WTC11 (cell line): ENCODE data around the gene CACNA2D1. TPM values are rescaled to one million over a fixed set of nuclear protein-coding genes. Genes with fewer than 3 reads are reported as not detected.

Source experiments
- ATAC-seq: fragments of 200-7000 bp; cut with Tn5 transposase; 2 replicates; pipeline ENCODE4 v1.10.0; 2021; ENCODE audit warnings: mild to moderate bottlenecking, moderate library complexity
- CTCF ChIA-PET: fragments of 300-600 bp; sonication (Branson Sonifier 250); formaldehyde crosslinking; loops from one replicate; lab custom pipeline; 2021; ENCODE audit warnings: antibody characterized with exemption; lab: Charles Lee
- POLR2A ChIA-PET: fragments of 350-600 bp; sonication (Branson Sonifier 250); formaldehyde crosslinking; loops from one replicate; lab custom pipeline; 2021; ENCODE audit warnings: antibody characterized with exemption; lab: Charles Lee
- DNase-seq: peaks from one replicate; pipeline ENCODE4 v3.0.0; 2021; ENCODE audit warnings: low spot score
- H3K27ac Mint-ChIP-seq: 2 replicates; pipeline ENCODE4 v1.8.0; 2021; ENCODE audit warnings: mixed read lengths
- H3K27me3 Mint-ChIP-seq: 2 replicates; pipeline ENCODE4 v1.8.0; 2021; ENCODE audit warnings: low read depth, mild to moderate bottlenecking, moderate library complexity, mixed read lengths
- H3K36me3 Mint-ChIP-seq: 2 replicates; pipeline ENCODE4 v1.8.0; 2021; ENCODE audit warnings: mixed read lengths
- H3K4me1 Mint-ChIP-seq: 2 replicates; pipeline ENCODE4 v1.8.0; 2022; ENCODE audit warnings: mixed read lengths
- H3K4me3 Mint-ChIP-seq: 2 replicates; pipeline ENCODE4 v1.8.0; 2021; ENCODE audit warnings: mild to moderate bottlenecking, moderate library complexity, mixed read lengths
- H3K9me3 Mint-ChIP-seq: 2 replicates; pipeline ENCODE4 v1.8.0; 2021; ENCODE audit warnings: mixed read lengths
- EMX1 ChIP-seq: fragments of 250-450 bp; sonication (Bioruptor Pico); IDR thresholded peaks from 2 replicates; pipeline ENCODE4 v1.8.0; 2021; ENCODE audit warnings: mild to moderate bottlenecking
- ETV6 ChIP-seq: sonication (generic); formaldehyde crosslinking; IDR thresholded peaks from 2 replicates; pipeline ENCODE4 v1.8.1; 2022; ENCODE audit warnings: mild to moderate bottlenecking, missing genetic modification reagents
- GRHL2 ChIP-seq: fragments of 250-450 bp; sonication (Bioruptor Pico); IDR thresholded peaks from 2 replicates; pipeline ENCODE4 v1.8.0; 2022; ENCODE audit warnings: mild to moderate bottlenecking, moderate library complexity; ENCODE audit not compliant: insufficient replicate concordance, severe bottlenecking
- JUN ChIP-seq: sonication (generic); formaldehyde crosslinking; IDR thresholded peaks from 2 replicates; pipeline ENCODE4 v1.8.0; 2023; ENCODE audit warnings: mild to moderate bottlenecking, missing genetic modification reagents
- NFATC4 ChIP-seq: fragments of 250-450 bp; sonication (Bioruptor Pico); IDR thresholded peaks from 2 replicates; pipeline ENCODE4 v1.9.0; 2021; ENCODE audit warnings: mild to moderate bottlenecking
- NFYB ChIP-seq: sonication (generic); formaldehyde crosslinking; conservative IDR thresholded peaks from 2 replicates; pipeline ENCODE4 v1.8.0; 2022; ENCODE audit warnings: low read depth, missing genetic modification reagents
- NR3C1 ChIP-seq: sonication (generic); formaldehyde crosslinking; conservative IDR thresholded peaks from 2 replicates; pipeline ENCODE4 v1.8.1; 2023; ENCODE audit warnings: low read depth, mild to moderate bottlenecking, missing genetic modification reagents
- RELA ChIP-seq: sonication (generic); formaldehyde crosslinking; IDR thresholded peaks from 2 replicates; pipeline ENCODE4 v1.8.1; 2022; ENCODE audit warnings: missing genetic modification reagents, mild to moderate bottlenecking, borderline replicate concordance
- TEAD4 ChIP-seq: sonication (generic); formaldehyde crosslinking; IDR thresholded peaks from 2 replicates; pipeline ENCODE4 v1.8.0; 2022; ENCODE audit warnings: mild to moderate bottlenecking, missing genetic modification reagents
- total RNA-seq: library from RNA; stranded (reverse); gene quantifications from 3 replicates; pipeline ENCODE4 v1.2.3, GENCODE V29; 2021
- TF ChIP-seq, protein P1 (sequence below): fragments of 250-450 bp; sonication (Bioruptor Pico); IDR thresholded peaks from 2 replicates; pipeline ENCODE4 v1.9.0; 2021; ENCODE audit warnings: moderate library complexity, mild to moderate bottlenecking, inconsistent platforms, borderline replicate concordance
- TF ChIP-seq, protein P2 (sequence below): sonication (generic); formaldehyde crosslinking; IDR thresholded peaks from 2 replicates; pipeline ENCODE4 v1.8.1; 2022; ENCODE audit warnings: mild to moderate bottlenecking, missing genetic modification reagents, moderate library complexity, borderline replicate concordance
- TF ChIP-seq, protein P3 (sequence below): sonication (generic); formaldehyde crosslinking; IDR thresholded peaks from 2 replicates; pipeline ENCODE4 v1.8.1; 2023; ENCODE audit warnings: mild to moderate bottlenecking, missing genetic modification reagents, borderline replicate concordance
- TF ChIP-seq, protein P4 (sequence below): sonication (generic); formaldehyde crosslinking; IDR thresholded peaks from 2 replicates; pipeline ENCODE4 v1.8.0; 2022; ENCODE audit warnings: mild to moderate bottlenecking, missing genetic modification reagents
- TF ChIP-seq, protein P5 (sequence below): sonication (generic); formaldehyde crosslinking; IDR thresholded peaks from 2 replicates; pipeline ENCODE4 v1.8.1; 2022; ENCODE audit warnings: mild to moderate bottlenecking, moderate library complexity, missing genetic modification reagents
- TF ChIP-seq, protein P6 (sequence below): sonication (generic); formaldehyde crosslinking; IDR thresholded peaks from 2 replicates; pipeline ENCODE4 v1.8.0; 2023; ENCODE audit warnings: missing genetic modification reagents, mild to moderate bottlenecking, borderline replicate concordance
- TF ChIP-seq, protein P7 (sequence below): sonication (generic); formaldehyde crosslinking; IDR thresholded peaks from 2 replicates; pipeline ENCODE4 v1.8.1; 2023; ENCODE audit warnings: mild to moderate bottlenecking, missing genetic modification reagents
- TF ChIP-seq, protein P8 (sequence below): sonication (generic); formaldehyde crosslinking; conservative IDR thresholded peaks from 2 replicates; pipeline ENCODE4 v1.8.1; 2023; ENCODE audit warnings: mild to moderate bottlenecking, low read depth, missing genetic modification reagents, moderate library complexity

The CACNA2D1 gene
- total RNA-seq, 1 experiment from 2014 or later = 33.3 TPM

DNA sequence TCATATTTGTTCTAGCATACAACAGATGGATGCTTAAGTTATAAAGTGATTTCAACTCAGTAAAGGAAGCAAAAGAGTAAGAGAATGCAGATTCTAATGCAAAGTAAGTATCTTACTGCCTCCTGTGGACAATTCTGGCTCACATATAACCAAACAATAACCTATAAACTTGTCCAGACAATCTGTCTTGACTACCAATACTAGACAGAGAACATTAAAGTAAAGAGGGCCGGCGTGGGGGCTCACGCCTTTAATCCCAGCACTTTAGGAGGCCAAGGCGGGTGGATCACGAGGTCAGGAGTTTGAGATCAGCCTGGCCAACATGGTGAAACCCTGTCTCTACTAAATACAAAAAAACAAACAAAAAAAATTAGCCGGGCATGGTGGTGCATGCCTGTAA lies 329.3 kb downstream of the CACNA2D1 start:
- Mint-ChIP-seq H3K36me3 (no peaks in the 10 kb centered on the region), H3K4me1 (peaks cover 8% of the 10 kb centered on the region), H3K9me3 (no peaks in the 10 kb centered on the region), H3K27ac (no peak overlapping the region), H3K27me3 (no peaks in the 10 kb centered on the region), H3K4me3 (no peak overlapping the region)
- DNase-seq (no peak), ATAC-seq (no peak)
- ChIA-PET POLR2A (interaction anchor here (0.7 kb wide), 1 partner anchor 534 kb away, joined by 3 read pairs; no protein-coding TSS in a partner anchor), CTCF (no interaction called here)
- TF ChIP-seq JUN (CRISPR knock-in tag) = no peak
- TF ChIP-seq NFATC4 = no peak
- TF ChIP-seq NR3C1 (CRISPR knock-in tag) = no peak
- no peak for TF ChIP-seq NFYB (CRISPR knock-in tag)
- TF ChIP-seq, protein P1, sequence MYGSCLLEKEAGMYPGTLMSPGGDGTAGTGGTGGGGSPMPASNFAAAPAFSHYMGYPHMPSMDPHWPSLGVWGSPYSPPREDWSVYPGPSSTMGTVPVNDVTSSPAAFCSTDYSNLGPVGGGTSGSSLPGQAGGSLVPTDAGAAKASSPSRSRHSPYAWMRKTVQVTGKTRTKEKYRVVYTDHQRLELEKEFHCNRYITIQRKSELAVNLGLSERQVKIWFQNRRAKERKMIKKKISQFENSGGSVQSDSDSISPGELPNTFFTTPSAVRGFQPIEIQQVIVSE (CRISPR knock-in tag) = no peak
- TF ChIP-seq, protein P2, sequence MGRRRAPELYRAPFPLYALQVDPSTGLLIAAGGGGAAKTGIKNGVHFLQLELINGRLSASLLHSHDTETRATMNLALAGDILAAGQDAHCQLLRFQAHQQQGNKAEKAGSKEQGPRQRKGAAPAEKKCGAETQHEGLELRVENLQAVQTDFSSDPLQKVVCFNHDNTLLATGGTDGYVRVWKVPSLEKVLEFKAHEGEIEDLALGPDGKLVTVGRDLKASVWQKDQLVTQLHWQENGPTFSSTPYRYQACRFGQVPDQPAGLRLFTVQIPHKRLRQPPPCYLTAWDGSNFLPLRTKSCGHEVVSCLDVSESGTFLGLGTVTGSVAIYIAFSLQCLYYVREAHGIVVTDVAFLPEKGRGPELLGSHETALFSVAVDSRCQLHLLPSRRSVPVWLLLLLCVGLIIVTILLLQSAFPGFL (CRISPR knock-in tag) = no peak
- TF ChIP-seq RELA (CRISPR knock-in tag) = no peak
- TF ChIP-seq, protein P3, sequence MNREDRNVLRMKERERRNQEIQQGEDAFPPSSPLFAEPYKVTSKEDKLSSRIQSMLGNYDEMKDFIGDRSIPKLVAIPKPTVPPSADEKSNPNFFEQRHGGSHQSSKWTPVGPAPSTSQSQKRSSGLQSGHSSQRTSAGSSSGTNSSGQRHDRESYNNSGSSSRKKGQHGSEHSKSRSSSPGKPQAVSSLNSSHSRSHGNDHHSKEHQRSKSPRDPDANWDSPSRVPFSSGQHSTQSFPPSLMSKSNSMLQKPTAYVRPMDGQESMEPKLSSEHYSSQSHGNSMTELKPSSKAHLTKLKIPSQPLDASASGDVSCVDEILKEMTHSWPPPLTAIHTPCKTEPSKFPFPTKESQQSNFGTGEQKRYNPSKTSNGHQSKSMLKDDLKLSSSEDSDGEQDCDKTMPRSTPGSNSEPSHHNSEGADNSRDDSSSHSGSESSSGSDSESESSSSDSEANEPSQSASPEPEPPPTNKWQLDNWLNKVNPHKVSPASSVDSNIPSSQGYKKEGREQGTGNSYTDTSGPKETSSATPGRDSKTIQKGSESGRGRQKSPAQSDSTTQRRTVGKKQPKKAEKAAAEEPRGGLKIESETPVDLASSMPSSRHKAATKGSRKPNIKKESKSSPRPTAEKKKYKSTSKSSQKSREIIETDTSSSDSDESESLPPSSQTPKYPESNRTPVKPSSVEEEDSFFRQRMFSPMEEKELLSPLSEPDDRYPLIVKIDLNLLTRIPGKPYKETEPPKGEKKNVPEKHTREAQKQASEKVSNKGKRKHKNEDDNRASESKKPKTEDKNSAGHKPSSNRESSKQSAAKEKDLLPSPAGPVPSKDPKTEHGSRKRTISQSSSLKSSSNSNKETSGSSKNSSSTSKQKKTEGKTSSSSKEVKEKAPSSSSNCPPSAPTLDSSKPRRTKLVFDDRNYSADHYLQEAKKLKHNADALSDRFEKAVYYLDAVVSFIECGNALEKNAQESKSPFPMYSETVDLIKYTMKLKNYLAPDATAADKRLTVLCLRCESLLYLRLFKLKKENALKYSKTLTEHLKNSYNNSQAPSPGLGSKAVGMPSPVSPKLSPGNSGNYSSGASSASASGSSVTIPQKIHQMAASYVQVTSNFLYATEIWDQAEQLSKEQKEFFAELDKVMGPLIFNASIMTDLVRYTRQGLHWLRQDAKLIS (CRISPR knock-in tag) = no peak
- TF ChIP-seq, protein P4, sequence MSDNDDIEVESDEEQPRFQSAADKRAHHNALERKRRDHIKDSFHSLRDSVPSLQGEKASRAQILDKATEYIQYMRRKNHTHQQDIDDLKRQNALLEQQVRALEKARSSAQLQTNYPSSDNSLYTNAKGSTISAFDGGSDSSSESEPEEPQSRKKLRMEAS (CRISPR knock-in tag) = no peak
- TF ChIP-seq, protein P5, sequence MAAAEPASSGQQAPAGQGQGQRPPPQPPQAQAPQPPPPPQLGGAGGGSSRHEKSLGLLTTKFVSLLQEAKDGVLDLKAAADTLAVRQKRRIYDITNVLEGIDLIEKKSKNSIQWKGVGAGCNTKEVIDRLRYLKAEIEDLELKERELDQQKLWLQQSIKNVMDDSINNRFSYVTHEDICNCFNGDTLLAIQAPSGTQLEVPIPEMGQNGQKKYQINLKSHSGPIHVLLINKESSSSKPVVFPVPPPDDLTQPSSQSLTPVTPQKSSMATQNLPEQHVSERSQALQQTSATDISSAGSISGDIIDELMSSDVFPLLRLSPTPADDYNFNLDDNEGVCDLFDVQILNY (CRISPR knock-in tag) = no peak
- no peak for TF ChIP-seq GRHL2 (CRISPR knock-in tag)
- TF ChIP-seq, protein P6, sequence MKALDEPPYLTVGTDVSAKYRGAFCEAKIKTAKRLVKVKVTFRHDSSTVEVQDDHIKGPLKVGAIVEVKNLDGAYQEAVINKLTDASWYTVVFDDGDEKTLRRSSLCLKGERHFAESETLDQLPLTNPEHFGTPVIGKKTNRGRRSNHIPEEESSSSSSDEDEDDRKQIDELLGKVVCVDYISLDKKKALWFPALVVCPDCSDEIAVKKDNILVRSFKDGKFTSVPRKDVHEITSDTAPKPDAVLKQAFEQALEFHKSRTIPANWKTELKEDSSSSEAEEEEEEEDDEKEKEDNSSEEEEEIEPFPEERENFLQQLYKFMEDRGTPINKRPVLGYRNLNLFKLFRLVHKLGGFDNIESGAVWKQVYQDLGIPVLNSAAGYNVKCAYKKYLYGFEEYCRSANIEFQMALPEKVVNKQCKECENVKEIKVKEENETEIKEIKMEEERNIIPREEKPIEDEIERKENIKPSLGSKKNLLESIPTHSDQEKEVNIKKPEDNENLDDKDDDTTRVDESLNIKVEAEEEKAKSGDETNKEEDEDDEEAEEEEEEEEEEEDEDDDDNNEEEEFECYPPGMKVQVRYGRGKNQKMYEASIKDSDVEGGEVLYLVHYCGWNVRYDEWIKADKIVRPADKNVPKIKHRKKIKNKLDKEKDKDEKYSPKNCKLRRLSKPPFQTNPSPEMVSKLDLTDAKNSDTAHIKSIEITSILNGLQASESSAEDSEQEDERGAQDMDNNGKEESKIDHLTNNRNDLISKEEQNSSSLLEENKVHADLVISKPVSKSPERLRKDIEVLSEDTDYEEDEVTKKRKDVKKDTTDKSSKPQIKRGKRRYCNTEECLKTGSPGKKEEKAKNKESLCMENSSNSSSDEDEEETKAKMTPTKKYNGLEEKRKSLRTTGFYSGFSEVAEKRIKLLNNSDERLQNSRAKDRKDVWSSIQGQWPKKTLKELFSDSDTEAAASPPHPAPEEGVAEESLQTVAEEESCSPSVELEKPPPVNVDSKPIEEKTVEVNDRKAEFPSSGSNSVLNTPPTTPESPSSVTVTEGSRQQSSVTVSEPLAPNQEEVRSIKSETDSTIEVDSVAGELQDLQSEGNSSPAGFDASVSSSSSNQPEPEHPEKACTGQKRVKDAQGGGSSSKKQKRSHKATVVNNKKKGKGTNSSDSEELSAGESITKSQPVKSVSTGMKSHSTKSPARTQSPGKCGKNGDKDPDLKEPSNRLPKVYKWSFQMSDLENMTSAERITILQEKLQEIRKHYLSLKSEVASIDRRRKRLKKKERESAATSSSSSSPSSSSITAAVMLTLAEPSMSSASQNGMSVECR (CRISPR knock-in tag) = no peak
- no peak for TF ChIP-seq TEAD4 (CRISPR knock-in tag)
- TF ChIP-seq ETV6 (CRISPR knock-in tag) = no peak
- TF ChIP-seq, protein P7, sequence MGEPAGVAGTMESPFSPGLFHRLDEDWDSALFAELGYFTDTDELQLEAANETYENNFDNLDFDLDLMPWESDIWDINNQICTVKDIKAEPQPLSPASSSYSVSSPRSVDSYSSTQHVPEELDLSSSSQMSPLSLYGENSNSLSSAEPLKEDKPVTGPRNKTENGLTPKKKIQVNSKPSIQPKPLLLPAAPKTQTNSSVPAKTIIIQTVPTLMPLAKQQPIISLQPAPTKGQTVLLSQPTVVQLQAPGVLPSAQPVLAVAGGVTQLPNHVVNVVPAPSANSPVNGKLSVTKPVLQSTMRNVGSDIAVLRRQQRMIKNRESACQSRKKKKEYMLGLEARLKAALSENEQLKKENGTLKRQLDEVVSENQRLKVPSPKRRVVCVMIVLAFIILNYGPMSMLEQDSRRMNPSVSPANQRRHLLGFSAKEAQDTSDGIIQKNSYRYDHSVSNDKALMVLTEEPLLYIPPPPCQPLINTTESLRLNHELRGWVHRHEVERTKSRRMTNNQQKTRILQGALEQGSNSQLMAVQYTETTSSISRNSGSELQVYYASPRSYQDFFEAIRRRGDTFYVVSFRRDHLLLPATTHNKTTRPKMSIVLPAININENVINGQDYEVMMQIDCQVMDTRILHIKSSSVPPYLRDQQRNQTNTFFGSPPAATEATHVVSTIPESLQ (CRISPR knock-in tag) = no peak
- TF ChIP-seq, protein P8, sequence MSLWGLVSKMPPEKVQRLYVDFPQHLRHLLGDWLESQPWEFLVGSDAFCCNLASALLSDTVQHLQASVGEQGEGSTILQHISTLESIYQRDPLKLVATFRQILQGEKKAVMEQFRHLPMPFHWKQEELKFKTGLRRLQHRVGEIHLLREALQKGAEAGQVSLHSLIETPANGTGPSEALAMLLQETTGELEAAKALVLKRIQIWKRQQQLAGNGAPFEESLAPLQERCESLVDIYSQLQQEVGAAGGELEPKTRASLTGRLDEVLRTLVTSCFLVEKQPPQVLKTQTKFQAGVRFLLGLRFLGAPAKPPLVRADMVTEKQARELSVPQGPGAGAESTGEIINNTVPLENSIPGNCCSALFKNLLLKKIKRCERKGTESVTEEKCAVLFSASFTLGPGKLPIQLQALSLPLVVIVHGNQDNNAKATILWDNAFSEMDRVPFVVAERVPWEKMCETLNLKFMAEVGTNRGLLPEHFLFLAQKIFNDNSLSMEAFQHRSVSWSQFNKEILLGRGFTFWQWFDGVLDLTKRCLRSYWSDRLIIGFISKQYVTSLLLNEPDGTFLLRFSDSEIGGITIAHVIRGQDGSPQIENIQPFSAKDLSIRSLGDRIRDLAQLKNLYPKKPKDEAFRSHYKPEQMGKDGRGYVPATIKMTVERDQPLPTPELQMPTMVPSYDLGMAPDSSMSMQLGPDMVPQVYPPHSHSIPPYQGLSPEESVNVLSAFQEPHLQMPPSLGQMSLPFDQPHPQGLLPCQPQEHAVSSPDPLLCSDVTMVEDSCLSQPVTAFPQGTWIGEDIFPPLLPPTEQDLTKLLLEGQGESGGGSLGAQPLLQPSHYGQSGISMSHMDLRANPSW = no peak
- TF ChIP-seq EMX1 = no peak
